MCF 10A (cell line): ENCODE measurements around the gene PLXNC1. TPM values are rescaled to one million over a fixed set of nuclear protein-coding genes. Genes with fewer than 3 reads are reported as not detected.

ENCODE experiments used
- BruUV-seq: library from RNA; stranded (reverse); fragments of 400-500 nt; replicated peaks from 2 replicates; lab custom pipeline; 2021; lab: Mats Ljungman, UMichigan
- CTCF ChIA-PET: fragments of 300-600 bp; sonication (Branson Sonifier 250); formaldehyde crosslinking; extraction: SDS; loops from one replicate; lab custom pipeline; 2021; ENCODE audit warnings: antibody characterized with exemption, inconsistent platforms; lab: Yijun Ruan, JAX
- POLR2A ChIA-PET: fragments of 300-600, 350-650 bp; sonication (Branson Sonifier 250); formaldehyde crosslinking; extraction: SDS; loops from one replicate; lab custom pipeline; 2020; ENCODE audit warnings: antibody characterized with exemption, inconsistent platforms; lab: Yijun Ruan, JAX
- DNase-seq: peaks from one replicate; pipeline ENCODE4 v3.0.0-alpha.2; 2018; ENCODE audit not compliant: unreplicated experiment
- H3K27ac Mint-ChIP-seq: one replicate; pipeline ENCODE4 v1.8.0; 2022; ENCODE audit warnings: mild to moderate bottlenecking, low read depth, mixed read lengths; ENCODE audit not compliant: unreplicated experiment
- H3K27me3 Mint-ChIP-seq: one replicate; pipeline ENCODE4 v1.8.0; 2022; ENCODE audit warnings: mixed read lengths; ENCODE audit not compliant: insufficient read depth, unreplicated experiment
- H3K36me3 Mint-ChIP-seq: one replicate; pipeline ENCODE4 v1.8.0; 2022; ENCODE audit warnings: mild to moderate bottlenecking, moderate library complexity, mixed read lengths; ENCODE audit not compliant: insufficient read depth, unreplicated experiment
- H3K4me1 Mint-ChIP-seq: one replicate; pipeline ENCODE4 v1.8.0; 2022; ENCODE audit warnings: mixed read lengths; ENCODE audit not compliant: insufficient read depth, unreplicated experiment
- H3K4me3 Mint-ChIP-seq: one replicate; pipeline ENCODE4 v1.8.0; 2022; ENCODE audit warnings: mild to moderate bottlenecking, moderate library complexity, mixed read lengths; ENCODE audit not compliant: unreplicated experiment
- H3K9me3 Mint-ChIP-seq: one replicate; pipeline ENCODE4 v1.8.0; 2022; ENCODE audit warnings: mixed read lengths; ENCODE audit not compliant: unreplicated experiment
- intact Hi-C: fragments of 100-400 bp; cut with micrococcal nuclease; formaldehyde crosslinking; loops from 2 replicates; pipeline ENCODE4 v1.14.1; 2022
- total RNA-seq: library from RNA; stranded (reverse); gene quantifications from 2 replicates; pipeline ENCODE4 v1.2.3, GENCODE V29; 2022
- TF ChIP-seq, protein P1 (sequence below): fragments of 200-600 bp; IDR thresholded peaks from one replicate; pipeline ENCODE4 v1.8.0; 2022; ENCODE audit warnings: antibody characterized with exemption, mild to moderate bottlenecking; ENCODE audit not compliant: unreplicated experiment

PLXNC1 gene
- total RNA-seq, 1 experiment from 2014 or later, result 2.4 TPM

DNA sequence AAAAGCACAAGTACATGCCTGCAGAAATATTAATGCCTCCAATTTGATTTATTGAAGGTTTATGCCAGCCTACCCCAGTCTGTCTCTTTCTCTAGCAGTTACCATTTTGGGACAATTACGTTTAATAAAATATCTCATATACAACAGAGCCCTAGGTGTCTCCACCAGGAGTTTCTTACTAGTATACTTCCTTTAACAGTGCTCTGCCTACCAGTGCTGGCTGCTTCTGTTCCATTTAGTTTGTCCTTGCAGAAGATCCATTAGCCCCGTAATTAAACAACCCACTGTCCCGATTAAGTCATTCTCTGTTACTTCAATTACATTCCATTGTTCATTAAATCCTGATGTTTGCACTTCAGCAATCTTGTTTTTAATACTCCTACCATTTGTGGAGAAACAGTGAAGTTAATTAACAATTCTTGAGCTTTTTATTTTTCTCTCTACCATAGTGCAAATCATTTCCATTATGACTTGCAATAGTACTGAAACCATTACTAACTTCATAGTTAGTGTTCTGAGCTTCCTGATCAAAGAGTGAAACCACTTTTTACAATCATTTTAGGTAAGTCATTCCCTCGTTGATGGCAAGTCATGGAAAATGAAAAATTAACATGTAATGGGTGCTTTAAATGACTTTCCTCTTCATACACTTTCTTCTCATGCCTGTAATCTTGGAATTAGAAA lies 121.1 kb downstream of the PLXNC1 start:
- ChIA-PET CTCF (interaction anchor here (1.2 kb wide), 1 partner anchor 16 kb away, joined by 5 read pairs; no protein-coding TSS in a partner anchor), POLR2A (interaction anchor here (1.0 to 1.4 kb wide), 2 partner anchors 16 to 278 kb away, joined by 3 to 4 read pairs; no protein-coding TSS in a partner anchor)
- no peaks in the 10 kb centered on the region for H3K9me3 Mint-ChIP-seq
- H3K27ac Mint-ChIP-seq, result no peak overlapping the region
- peaks cover 4% of the 10 kb centered on the region for H3K4me1 Mint-ChIP-seq
- no peak for DNase-seq
- H3K36me3 Mint-ChIP-seq, result peaks cover 11% of the 10 kb centered on the region
- H3K27me3 Mint-ChIP-seq, result no peaks in the 10 kb centered on the region
- TF ChIP-seq, protein P1, sequence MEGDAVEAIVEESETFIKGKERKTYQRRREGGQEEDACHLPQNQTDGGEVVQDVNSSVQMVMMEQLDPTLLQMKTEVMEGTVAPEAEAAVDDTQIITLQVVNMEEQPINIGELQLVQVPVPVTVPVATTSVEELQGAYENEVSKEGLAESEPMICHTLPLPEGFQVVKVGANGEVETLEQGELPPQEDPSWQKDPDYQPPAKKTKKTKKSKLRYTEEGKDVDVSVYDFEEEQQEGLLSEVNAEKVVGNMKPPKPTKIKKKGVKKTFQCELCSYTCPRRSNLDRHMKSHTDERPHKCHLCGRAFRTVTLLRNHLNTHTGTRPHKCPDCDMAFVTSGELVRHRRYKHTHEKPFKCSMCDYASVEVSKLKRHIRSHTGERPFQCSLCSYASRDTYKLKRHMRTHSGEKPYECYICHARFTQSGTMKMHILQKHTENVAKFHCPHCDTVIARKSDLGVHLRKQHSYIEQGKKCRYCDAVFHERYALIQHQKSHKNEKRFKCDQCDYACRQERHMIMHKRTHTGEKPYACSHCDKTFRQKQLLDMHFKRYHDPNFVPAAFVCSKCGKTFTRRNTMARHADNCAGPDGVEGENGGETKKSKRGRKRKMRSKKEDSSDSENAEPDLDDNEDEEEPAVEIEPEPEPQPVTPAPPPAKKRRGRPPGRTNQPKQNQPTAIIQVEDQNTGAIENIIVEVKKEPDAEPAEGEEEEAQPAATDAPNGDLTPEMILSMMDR, result no peak
- intact Hi-C loops, result loop anchor here (10.0 kb wide), 1 partner anchor 135 kb away; no protein-coding TSS in a partner anchor
- H3K4me3 Mint-ChIP-seq, result no peak overlapping the region
- no TSS peak for BruUV-seq

DNA sequence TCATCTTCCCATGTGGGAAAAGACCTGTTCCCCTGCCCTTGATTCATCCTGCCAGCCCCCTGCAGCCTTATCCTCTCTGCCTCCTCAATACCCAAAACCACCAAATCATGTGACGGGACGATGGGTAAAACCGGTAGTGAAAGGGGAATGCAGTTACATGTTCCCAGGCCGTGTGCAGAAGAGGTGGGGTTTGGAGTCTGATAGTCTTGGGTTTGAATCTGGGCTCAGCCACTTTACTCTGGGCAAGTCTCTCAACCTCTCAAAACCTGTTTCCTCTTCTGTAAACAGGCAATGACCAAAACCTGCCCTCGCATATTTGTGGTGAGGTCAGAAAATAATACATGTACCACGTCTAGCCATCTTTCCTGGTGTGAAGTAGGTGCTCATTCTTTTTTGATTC lies 123.0 kb downstream of the PLXNC1 start:
- H3K4me1 Mint-ChIP-seq, result peaks cover 4% of the 10 kb centered on the region
- H3K36me3 Mint-ChIP-seq, result peaks cover 11% of the 10 kb centered on the region
- H3K27me3 Mint-ChIP-seq, result no peaks in the 10 kb centered on the region
- no TSS peak for BruUV-seq
- H3K4me3 Mint-ChIP-seq, result no peak overlapping the region
- POLR2A ChIA-PET, result interaction anchor here (1.4 kb wide), 1 partner anchor 14 kb away, joined by 3 read pairs; no protein-coding TSS in a partner anchor
- DNase-seq, result no peak
- intact Hi-C loops, result no loop called here
- CTCF ChIA-PET, result no interaction called here
- TF ChIP-seq, protein P1, result no peak
- H3K9me3 Mint-ChIP-seq, result no peaks in the 10 kb centered on the region
- H3K27ac Mint-ChIP-seq, result no peak overlapping the region

DNA sequence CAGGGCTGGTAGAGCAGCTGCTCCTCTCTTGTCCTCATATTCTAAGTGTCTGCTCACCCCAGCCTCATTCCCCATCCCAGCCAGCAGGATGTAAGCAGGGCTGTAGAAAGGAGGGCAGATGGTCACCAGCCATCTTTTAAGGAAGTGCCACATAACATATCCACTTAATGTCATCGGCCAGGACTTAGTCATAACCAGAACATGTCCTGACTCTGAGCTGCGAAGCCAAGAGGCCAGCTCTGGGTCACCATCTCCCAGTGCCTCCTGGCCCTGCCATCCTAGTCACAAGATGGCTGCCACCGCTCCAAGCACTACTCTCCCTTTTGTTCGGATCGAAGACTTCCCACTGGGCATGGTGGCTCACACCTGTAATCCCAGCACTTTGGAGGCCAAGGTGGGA lies 123.9 kb downstream of the PLXNC1 start:
- Mint-ChIP-seq H3K27ac (no peak overlapping the region), H3K4me3 (no peak overlapping the region), H3K36me3 (peaks cover 5% of the 10 kb centered on the region), H3K27me3 (no peaks in the 10 kb centered on the region), H3K4me1 (no peaks in the 10 kb centered on the region), H3K9me3 (no peaks in the 10 kb centered on the region)
- DNase-seq, result no peak
- TF ChIP-seq, protein P1, result no peak
- CTCF ChIA-PET, result interaction anchor here (0.8 kb wide), 1 partner anchor 61 kb away, joined by 3 read pairs; no protein-coding TSS in a partner anchor
- BruUV-seq, result no TSS peak
- POLR2A ChIA-PET, result interaction anchor here (0.7 kb wide), 1 partner anchor 10 kb away, joined by 3 read pairs; no protein-coding TSS in a partner anchor
- intact Hi-C loops, result no loop called here

DNA sequence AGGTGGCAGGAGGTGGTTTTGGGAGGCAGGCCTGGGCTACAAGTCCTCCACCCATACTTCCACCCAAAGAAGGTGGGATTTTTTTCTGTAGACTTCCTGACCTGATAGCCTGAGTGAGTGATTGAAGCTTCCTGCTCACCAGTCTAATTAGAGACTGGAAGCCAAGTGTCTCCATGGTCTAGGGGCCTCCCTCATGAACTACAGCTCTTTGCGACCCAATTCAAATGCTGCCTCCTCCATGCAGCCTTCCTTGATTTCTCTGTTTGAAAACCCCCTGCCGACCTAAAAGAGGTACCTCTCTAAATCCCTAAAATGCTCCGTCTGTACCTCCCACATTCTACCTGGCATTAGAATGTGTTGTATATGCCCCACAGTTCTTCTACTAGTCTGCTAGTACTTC lies 124.9 kb downstream of the PLXNC1 start:
- Mint-ChIP-seq H3K27ac (no peak overlapping the region), H3K27me3 (no peaks in the 10 kb centered on the region), H3K4me1 (no peaks in the 10 kb centered on the region), H3K9me3 (no peaks in the 10 kb centered on the region), H3K36me3 (peaks cover 5% of the 10 kb centered on the region), H3K4me3 (no peak overlapping the region)
- TF ChIP-seq, protein P1, result no peak
- CTCF ChIA-PET, result no interaction called here
- intact Hi-C loops, result no loop called here
- no peak for DNase-seq
- POLR2A ChIA-PET, result interaction anchor here (0.9 to 1.7 kb wide), 2 partner anchors 11 to 25 kb away, joined by 3 to 4 read pairs; no protein-coding TSS in a partner anchor
- BruUV-seq, result no TSS peak
